Esophagus squamous epithelium (tissue), 5 donors: ENCODE data around the gene SH3RF1. TPM values are rescaled to one million over a fixed set of nuclear protein-coding genes. Genes with fewer than 3 reads are reported as not detected.

Source experiments
- DNase-seq: peaks from one replicate; lab custom pipeline; 2025; lab: John Stamatoyannopoulos, UW
- H3K27ac ChIP-seq, 4 donors: fragments of 200-600 bp; sonication (generic); one replicate each; pipeline ENCODE4 v1.5.1; 2016 to 2019; ENCODE audit warnings: mild to moderate bottlenecking in 1 of 4
- H3K27me3 ChIP-seq, 4 donors: fragments of 200-600 bp; sonication (generic); 1 replicate in 3 of 4; 2 replicates in 1 of 4; pipeline versions ENCODE4 v1.5.1 to v1.6.0; 2017 to 2021; ENCODE audit warnings: antibody characterized with exemption in 1 of 4
- H3K36me3 ChIP-seq, 3 donors: fragments of 200-600 bp; sonication (generic); one replicate each; pipeline ENCODE4 v1.5.1; 2016 to 2019
- H3K4me1 ChIP-seq, 3 donors: fragments of 200-600 bp; sonication (generic); one replicate each; pipeline ENCODE4 v1.5.1; 2017 to 2019
- H3K4me3 ChIP-seq, 4 donors: fragments of 200-600 bp; sonication (generic); 1 replicate in 3 of 4; 2 replicates in 1 of 4; pipeline ENCODE4 v1.5.1; 2016 to 2019; ENCODE audit warnings: mild to moderate bottlenecking in 2 of 4, moderate library complexity in 1 of 4
- H3K9me3 ChIP-seq, 3 donors: fragments of 200-600 bp; sonication (generic); one replicate each; pipeline ENCODE4 v1.5.1; 2016 to 2019
- CTCF ChIP-seq, 6 experiments: fragments of 450-650 bp in 4 of 6; fragments of 200-600 bp in 2 of 6; sonication (generic) in 2 of 6; IDR thresholded peaks; one replicate each; pipeline ENCODE4 v1.5.1; 2016 to 2019; ENCODE audit warnings: antibody characterized with exemption in 6 of 6, mild to moderate bottlenecking in 4 of 6, moderate library complexity in 4 of 6
- POLR2A ChIP-seq, 4 donors: fragments of 450-650 bp; IDR thresholded peaks; one replicate each; pipeline ENCODE4 v1.6.1; 2017; ENCODE audit warnings: antibody characterized with exemption in 4 of 4, mild to moderate bottlenecking in 4 of 4, moderate library complexity in 3 of 4
- WGBS, 2 donors: methylation state at CpG; one replicate each; pipeline ENCODE4 v1.1.5; 2018; 5-methylcytosine and 5-hydroxymethylcytosine counted together
- intact Hi-C: fragments of 100-400 bp; cut with DNase I; formaldehyde crosslinking; loops from one replicate; pipeline ENCODE4 v1.15.0; 2022
- total RNA-seq, 4 donors: library from RNA; depleted of rRNA; stranded (reverse); fragments of >200 nt; gene quantifications; one replicate each; pipeline ENCODE4 v1.1.0, GENCODE V29; 2016
- donor health status: DM: yes; HTN: yes; CAD: no.

The SH3RF1 gene
- total RNA-seq, 4 donors from 2014 or later = 3.9 to 9.3 (median 5.7) TPM

DNA sequence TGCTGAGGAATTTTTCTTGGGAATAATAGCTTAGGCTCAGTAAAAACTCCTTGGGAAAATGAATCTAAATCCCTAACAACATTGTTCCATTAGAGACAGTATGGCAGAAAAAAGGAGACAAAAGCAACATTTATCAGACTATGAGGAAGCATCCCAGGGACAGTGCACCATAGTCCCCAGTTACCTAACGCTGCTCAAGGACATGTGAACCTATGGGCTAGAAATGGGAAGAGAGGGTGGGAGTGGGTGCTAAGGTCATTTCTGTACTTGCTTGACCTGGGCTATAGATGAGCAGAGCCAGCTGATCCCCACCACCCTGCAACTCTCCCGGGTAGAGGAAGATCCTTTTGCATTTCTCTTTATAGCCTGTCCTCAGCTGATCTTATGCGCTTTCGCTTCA, 162.5 kb downstream of the SH3RF1 start:
- Histone ChIP-seq H3K27ac (no peak overlapping the region), H3K27me3 (no peaks in the 10 kb centered on the region), H3K9me3 (no peaks in the 10 kb centered on the region), H3K4me1 (peaks cover 0 to 16% (median 4%) of the 10 kb centered on the region in 3 donors), H3K4me3 (no peak overlapping the region), H3K36me3 (peaks cover 0 to 83% (median 0%) of the 10 kb centered on the region in 3 donors)
- intact Hi-C loops = no loop called here
- no peak for DNase-seq
- TF ChIP-seq POLR2A (IDR thresholded peaks at IDR 0.05) (no peak), CTCF (IDR thresholded peaks at IDR 0.05) (no peak)
- WGBS, 2 donors = 93 to 96% methylated on average over 4 of the region's 4 CpGs

- H3K4me3 ChIP-seq = no peak overlapping the region
- H3K9me3 ChIP-seq = no peaks in the 10 kb centered on the region
- H3K4me1 ChIP-seq = peaks cover 0 to 16% (median 4%) of the 10 kb centered on the region in 3 donors
- intact Hi-C loops = no loop called here
- DNase-seq = no peak
- no peak overlapping the region for H3K27ac ChIP-seq
- no peaks in the 10 kb centered on the region for H3K27me3 ChIP-seq
- no peak for TF ChIP-seq CTCF (IDR thresholded peaks at IDR 0.05)
- TF ChIP-seq POLR2A (IDR thresholded peaks at IDR 0.05) = no peak
- H3K36me3 ChIP-seq = peaks cover 0 to 76% (median 0%) of the 10 kb centered on the region in 3 donors
- 86 to 89% methylated on average over 2 of the region's 2 CpGs for WGBS, 2 donors
Measured at GRCh38 chr4:169107528-169107927, 163.2 kb downstream of the SH3RF1 start.

GRCh38 chr4:169106696-169107229, 164.0 kb downstream of the SH3RF1 start:
- DNase-seq = no peak
- Histone ChIP-seq H3K36me3 (peaks cover 0 to 68% (median 0%) of the 10 kb centered on the region in 3 donors), H3K27me3 (no peaks in the 10 kb centered on the region), H3K4me1 (peaks cover 0 to 24% (median 4%) of the 10 kb centered on the region in 3 donors), H3K4me3 (no peak overlapping the region), H3K9me3 (no peaks in the 10 kb centered on the region), H3K27ac (no peak overlapping the region)
- intact Hi-C loops = no loop called here
- no peak for TF ChIP-seq POLR2A (IDR thresholded peaks at IDR 0.05)
- no peak for TF ChIP-seq CTCF (IDR thresholded peaks at IDR 0.05)
- 74 to 78% methylated on average over 8 to 9 of the region's 16 CpGs for WGBS, 2 donors

GRCh38 chr4:169105620-169106019, 165.1 kb downstream of the SH3RF1 start:
- intact Hi-C loops = no loop called here
- 89% methylated on average over 6 of the region's 6 CpGs for WGBS, 2 donors
- no peak for DNase-seq
- Histone ChIP-seq H3K9me3 (no peaks in the 10 kb centered on the region), H3K36me3 (peaks cover 0 to 59% (median 0%) of the 10 kb centered on the region in 3 donors), H3K4me3 (no peak overlapping the region), H3K27ac (no peak overlapping the region), H3K4me1 (peaks cover 0 to 24% (median 4%) of the 10 kb centered on the region in 3 donors), H3K27me3 (no peaks in the 10 kb centered on the region)
- TF ChIP-seq CTCF (IDR thresholded peaks at IDR 0.05) (no peak), POLR2A (IDR thresholded peaks at IDR 0.05) (no peak)

GRCh38 chr4:169103966-169104412, 166.8 kb downstream of the SH3RF1 start:
- Histone ChIP-seq H3K4me3 (no peak overlapping the region), H3K9me3 (no peaks in the 10 kb centered on the region), H3K27ac (no peak overlapping the region), H3K4me1 (peaks cover 0 to 36% (median 4%) of the 10 kb centered on the region in 3 donors), H3K27me3 (no peaks in the 10 kb centered on the region), H3K36me3 (peaks cover 0 to 53% (median 0%) of the 10 kb centered on the region in 3 donors)
- DNase-seq = no peak
- 41 to 61% methylated on average over 3 of the region's 3 CpGs for WGBS, 2 donors
- no peak for TF ChIP-seq POLR2A (IDR thresholded peaks at IDR 0.05)
- TF ChIP-seq CTCF (IDR thresholded peaks at IDR 0.05) = no peak
- intact Hi-C loops = no loop called here
